Thyroid gland (tissue), 4 donors: ENCODE measurements around the gene PPIL6. TPM values are rescaled to one million over a fixed set of nuclear protein-coding genes. Genes with fewer than 3 reads are reported as not detected.

Experiments used
- DNase-seq, 2 donors: peaks; one replicate each; pipeline ENCODE4 v3.0.0-alpha.2; 2019
- H3K27ac ChIP-seq, 3 donors: fragments of 200-600 bp; sonication (generic); 1 replicate in 2 of 3; 2 replicates in 1 of 3; pipeline ENCODE4 v1.5.1; 2016 to 2019; ENCODE audit warnings: mild to moderate bottlenecking in 1 of 3, moderate library complexity in 1 of 3
- H3K27me3 ChIP-seq: fragments of 200-600 bp; sonication (generic); one replicate; pipeline ENCODE4 v1.5.1; 2019
- H3K36me3 ChIP-seq, 2 donors: fragments of 200-600 bp; sonication (generic); one replicate each; pipeline ENCODE4 v1.5.1; 2016 to 2019
- H3K4me1 ChIP-seq, 2 donors: fragments of 200-600 bp; sonication (generic); one replicate each; pipeline ENCODE4 v1.5.1; 2017 to 2019
- H3K4me3 ChIP-seq, 3 donors: fragments of 200-600 bp; sonication (generic); replicated peaks in 1 of 3; 1 replicate in 2 of 3; 2 replicates in 1 of 3; pipeline ENCODE4 v1.5.1; 2016; ENCODE audit warnings: mild to moderate bottlenecking in 1 of 3
- H3K9me3 ChIP-seq: fragments of 200-600 bp; sonication (generic); one replicate; pipeline ENCODE4 v1.5.1; 2017
- POLR2A ChIP-seq, 2 donors: fragments of 450-650 bp; IDR thresholded peaks; one replicate each; pipeline ENCODE4 v1.6.1; 2017; ENCODE audit warnings: antibody characterized with exemption in 2 of 2, mild to moderate bottlenecking in 2 of 2, moderate library complexity in 1 of 2
- WGBS, 2 donors: methylation state at CpG; one replicate each; pipeline ENCODE4 v1.1.5; 2017; 5-methylcytosine and 5-hydroxymethylcytosine counted together
- intact Hi-C: fragments of 100-400 bp; cut with DNase I; formaldehyde crosslinking; loops from one replicate; pipeline ENCODE4 v1.15.1; 2023
- total RNA-seq, 4 donors: library from RNA; depleted of rRNA; stranded (reverse); fragments of >200 nt; gene quantifications; one replicate each; pipeline ENCODE4 v1.2.3, GENCODE V29; 2016
- TF ChIP-seq, protein P1 (sequence below), 6 experiments: fragments of 200-600 bp in 3 of 6; fragments of 450-650 bp in 3 of 6; sonication (generic) in 3 of 6; IDR thresholded peaks; one replicate each; pipeline ENCODE4 v1.5.1; 2016 to 2019; ENCODE audit warnings: antibody characterized with exemption in 6 of 6, mild to moderate bottlenecking in 2 of 6, inconsistent platforms in 1 of 6, moderate library complexity in 1 of 6

The PPIL6 gene
- total RNA-seq, 4 donors from 2014 or later = 20.1 to 31.2 (median 27.0) TPM

DNA sequence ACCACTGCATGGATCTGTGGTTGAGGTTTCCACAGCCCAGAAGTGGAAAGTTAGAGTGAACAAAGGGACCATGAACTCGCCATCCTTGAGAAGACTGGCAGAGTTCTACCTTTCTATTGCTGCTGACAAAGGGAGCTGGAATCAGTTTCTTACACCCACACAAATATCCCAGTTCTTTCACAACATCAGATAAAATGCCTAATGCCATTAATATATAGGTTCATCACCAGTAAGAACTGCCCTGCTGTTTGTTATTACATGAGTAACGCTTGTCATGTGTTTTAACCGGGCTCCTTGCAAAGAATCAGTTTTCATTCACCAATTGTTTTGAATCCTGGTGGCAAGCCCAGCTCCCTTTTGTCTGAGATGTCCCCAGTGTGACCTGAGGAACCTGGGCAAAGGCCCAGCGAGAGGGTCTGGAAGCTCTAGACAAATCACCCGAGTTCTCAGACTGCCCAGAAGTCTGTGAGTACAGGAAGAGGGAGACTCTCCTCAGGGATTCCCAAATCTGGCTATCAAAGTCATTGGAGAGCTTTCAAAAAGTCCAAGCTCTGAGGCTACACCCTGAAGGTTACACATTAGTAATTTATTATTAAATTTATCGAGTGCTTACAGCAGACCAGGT lies 50.7 kb downstream of the PPIL6 start:
- Histone ChIP-seq H3K27ac (no peak overlapping the region), H3K27me3 (no peaks in the 10 kb centered on the region), H3K4me1 (peaks cover under 1 to 3% of the 10 kb centered on the region in 2 donors), H3K36me3 (no peaks in the 10 kb centered on the region), H3K4me3 (no peak overlapping the region), H3K9me3 (no peaks in the 10 kb centered on the region)
- intact Hi-C loops = loop anchor here (10.0 kb wide), 1 partner anchor 55 kb away; the partner anchor contains the start of genes PPIL6 and SMPD2
- TF ChIP-seq, protein P1, sequence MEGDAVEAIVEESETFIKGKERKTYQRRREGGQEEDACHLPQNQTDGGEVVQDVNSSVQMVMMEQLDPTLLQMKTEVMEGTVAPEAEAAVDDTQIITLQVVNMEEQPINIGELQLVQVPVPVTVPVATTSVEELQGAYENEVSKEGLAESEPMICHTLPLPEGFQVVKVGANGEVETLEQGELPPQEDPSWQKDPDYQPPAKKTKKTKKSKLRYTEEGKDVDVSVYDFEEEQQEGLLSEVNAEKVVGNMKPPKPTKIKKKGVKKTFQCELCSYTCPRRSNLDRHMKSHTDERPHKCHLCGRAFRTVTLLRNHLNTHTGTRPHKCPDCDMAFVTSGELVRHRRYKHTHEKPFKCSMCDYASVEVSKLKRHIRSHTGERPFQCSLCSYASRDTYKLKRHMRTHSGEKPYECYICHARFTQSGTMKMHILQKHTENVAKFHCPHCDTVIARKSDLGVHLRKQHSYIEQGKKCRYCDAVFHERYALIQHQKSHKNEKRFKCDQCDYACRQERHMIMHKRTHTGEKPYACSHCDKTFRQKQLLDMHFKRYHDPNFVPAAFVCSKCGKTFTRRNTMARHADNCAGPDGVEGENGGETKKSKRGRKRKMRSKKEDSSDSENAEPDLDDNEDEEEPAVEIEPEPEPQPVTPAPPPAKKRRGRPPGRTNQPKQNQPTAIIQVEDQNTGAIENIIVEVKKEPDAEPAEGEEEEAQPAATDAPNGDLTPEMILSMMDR (IDR thresholded peaks at IDR 0.05) = no peak
- no peak for TF ChIP-seq POLR2A (IDR thresholded peaks at IDR 0.05)
- DNase-seq = no peak
- WGBS, 2 donors = 69 to 73% methylated on average over 6 of the region's 6 CpGs

DNA sequence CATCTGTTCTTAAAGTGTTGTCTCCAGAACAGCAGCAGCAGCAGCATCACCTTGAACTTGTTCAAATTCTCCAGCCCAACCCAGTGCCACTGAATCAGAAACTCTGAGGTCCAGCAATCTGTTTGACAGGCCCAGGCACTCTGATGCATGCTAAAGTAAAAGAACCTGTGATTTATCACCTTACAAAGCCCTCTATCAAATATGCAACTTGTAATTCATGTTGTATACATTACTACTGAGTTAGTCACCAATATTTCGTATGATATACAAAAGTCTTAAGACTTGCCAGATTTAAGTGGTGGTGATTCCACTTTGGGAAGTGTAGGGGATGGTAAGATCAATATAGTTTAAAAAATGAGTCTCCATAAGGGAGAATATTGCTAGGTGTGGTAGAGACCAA lies 52.2 kb downstream of the PPIL6 start:
- WGBS, 2 donors = 95 to 100% methylated on average over 1 of the region's 1 CpG
- Histone ChIP-seq H3K36me3 (no peaks in the 10 kb centered on the region), H3K4me3 (no peak overlapping the region), H3K4me1 (peaks cover 14 to 15% of the 10 kb centered on the region in 2 donors), H3K27me3 (no peaks in the 10 kb centered on the region), H3K9me3 (no peaks in the 10 kb centered on the region), H3K27ac (no peak overlapping the region)
- DNase-seq = no peak
- intact Hi-C loops = loop anchor here (10.0 kb wide), 1 partner anchor 57 kb away; the partner anchor contains the start of genes PPIL6 and SMPD2
- TF ChIP-seq POLR2A (IDR thresholded peaks at IDR 0.05) = no peak
- TF ChIP-seq, protein P1 (IDR thresholded peaks at IDR 0.05) = no peak

DNA sequence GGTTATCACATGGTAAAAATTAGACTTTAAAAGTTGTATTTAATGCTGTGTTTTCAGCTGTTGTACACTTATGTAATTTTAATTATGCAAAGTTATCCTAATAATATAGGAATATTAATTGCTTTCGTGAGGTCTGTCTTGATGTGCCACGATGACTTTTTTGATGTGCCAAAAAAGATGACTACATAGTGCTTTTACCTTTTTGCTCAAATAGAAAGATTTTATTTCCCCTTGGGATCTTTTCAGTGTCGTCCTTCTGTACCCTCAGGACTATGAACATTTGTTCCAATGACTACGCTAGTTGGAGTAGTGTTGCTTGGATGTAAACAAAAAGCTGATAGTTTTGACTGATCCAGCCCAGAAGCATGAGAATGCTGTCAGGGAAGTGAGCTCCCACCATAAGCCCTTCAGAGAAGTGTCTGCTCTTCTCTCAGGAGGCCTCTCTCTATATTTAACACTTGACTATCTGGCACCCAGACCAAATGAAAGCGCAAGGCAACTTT lies 56.9 kb downstream of the PPIL6 start:
- no peak for DNase-seq
- 11 to 13% methylated on average over 5 of the region's 5 CpGs for WGBS, 2 donors
- Histone ChIP-seq H3K27me3 (no peaks in the 10 kb centered on the region), H3K36me3 (no peaks in the 10 kb centered on the region), H3K4me1 (peaks cover 27 to 31% of the 10 kb centered on the region in 2 donors), H3K27ac (peak overlapping the region; percentile 95 to 100 (median 99)), H3K9me3 (no peaks in the 10 kb centered on the region), H3K4me3 (peak overlapping the region in 1 of 3 donors; percentile 28)
- intact Hi-C loops = loop anchor here (5.0 to 10.0 kb wide), 2 partner anchors 61 to 196 kb away; partner anchors contain the start of genes PPIL6 and SMPD2
- TF ChIP-seq, protein P1 (IDR thresholded peaks at IDR 0.05) = no peak
- no peak for TF ChIP-seq POLR2A (IDR thresholded peaks at IDR 0.05)

DNA sequence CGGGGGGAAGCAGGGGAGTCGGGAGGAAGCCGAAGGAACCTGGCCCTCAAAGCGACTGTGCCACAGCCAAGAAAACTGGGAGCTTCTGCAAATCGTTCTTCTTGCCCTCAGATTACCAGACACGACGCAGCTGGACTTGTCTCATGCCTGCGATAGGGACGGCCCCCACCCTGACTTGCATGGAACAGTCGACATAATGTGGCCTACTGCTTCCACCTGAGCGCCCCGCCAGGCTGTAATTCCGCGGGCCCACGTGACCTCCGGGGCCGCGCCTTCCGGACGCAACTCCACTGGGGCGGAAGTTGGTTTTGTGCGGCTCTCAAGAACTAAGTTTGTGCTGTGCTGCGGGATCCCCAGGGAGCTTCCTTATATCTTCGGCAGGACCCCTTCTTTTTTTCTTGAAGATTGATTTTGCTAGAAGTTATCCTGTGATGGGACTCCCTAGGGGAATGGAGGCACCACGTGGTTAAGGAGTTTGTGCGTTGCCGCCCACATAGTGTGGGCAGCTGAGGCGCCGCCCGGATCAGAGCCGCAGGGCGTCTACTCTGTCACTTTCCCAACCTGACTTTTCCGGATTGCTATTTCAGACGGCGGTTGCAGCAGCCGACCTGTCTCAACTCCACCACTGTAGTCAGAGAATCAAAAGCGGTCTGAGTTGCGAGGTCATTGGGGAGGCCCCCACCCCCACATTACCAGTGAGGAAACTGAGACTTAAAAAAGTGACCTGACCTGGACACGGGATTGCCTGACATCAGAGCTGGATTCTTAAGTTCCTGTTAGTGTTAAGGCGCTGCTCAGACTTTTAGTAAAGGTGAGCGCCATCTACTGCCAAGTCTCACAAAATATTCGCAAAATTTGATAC lies 57.6 kb downstream of the PPIL6 start:
- 0% methylated on average over 31 to 37 of the region's 42 CpGs for WGBS, 2 donors
- Histone ChIP-seq H3K9me3 (no peaks in the 10 kb centered on the region), H3K4me1 (peaks cover 27 to 31% of the 10 kb centered on the region in 2 donors), H3K36me3 (no peaks in the 10 kb centered on the region), H3K27ac (peak overlapping the region; percentile 95 to 100 (median 99)), H3K4me3 (peak overlapping the region; percentile 28 to 98 (median 65)), H3K27me3 (no peaks in the 10 kb centered on the region)
- intact Hi-C loops = loop anchor here (5.0 to 10.0 kb wide), 2 partner anchors 62 to 196 kb away; partner anchors contain the start of genes PPIL6 and SMPD2
- TF ChIP-seq, protein P1 (IDR thresholded peaks at IDR 0.05) = peak in 4 of 6 experiments; percentile 57 to 80 (median 69)
- peak in 1 of 2 donors; percentile 66 for TF ChIP-seq POLR2A (IDR thresholded peaks at IDR 0.05)
- DNase-seq = peak; percentile 95
